ENCODE data around the gene C1QL1.

- TF ChIP-seq CTCF (IDR thresholded peaks at IDR 0.05) (no peak), POLR2A (IDR thresholded peaks at IDR 0.05) (no peak), EP300 (IDR thresholded peaks at IDR 0.05) (no peak)
Observed at GRCh38 chr17:44931376-44931775, 36.7 kb downstream of the C1QL1 start.

Data from ovary (tissue), 3 donors.